GM12878 (cell line): ENCODE measurements around the gene SPIRE2. TPM values are rescaled to one million over a fixed set of nuclear protein-coding genes. Genes with fewer than 3 reads are reported as not detected.

Experiments
- ATF2 ChIP-seq: IDR thresholded peaks from 2 replicates; pipeline ENCODE4 v1.6.1; 2012; ENCODE audit warnings: low read length, inconsistent platforms
- BACH1 ChIP-seq: fragments of 450-650 bp; IDR thresholded peaks from 2 replicates; pipeline ENCODE4 v1.6.1; 2017; ENCODE audit warnings: mild to moderate bottlenecking, borderline replicate concordance
- CHD1 ChIP-seq: IDR thresholded peaks from 2 replicates; pipeline ENCODE4 v1.6.1; 2012; ENCODE audit warnings: low read depth, low read length, improper control_type of control experiment
- CHD2 ChIP-seq: IDR thresholded peaks from 2 replicates; pipeline ENCODE4 v1.6.1; 2011; ENCODE audit warnings: low read depth, low read length, improper control_type of control experiment, borderline replicate concordance
- CHD4 ChIP-seq: fragments of 200-600 bp; sonication (generic); IDR thresholded peaks from 2 replicates; pipeline ENCODE4 v1.6.1; 2016; ENCODE audit warnings: mild to moderate bottlenecking
- CREB1 ChIP-seq: IDR thresholded peaks from 2 replicates; pipeline ENCODE4 v1.6.1; 2012; ENCODE audit warnings: low read depth, mild to moderate bottlenecking, inconsistent platforms
- EP300 ChIP-seq, 2 experiments: fragments of 150-350 bp in 1 of 2; IDR thresholded peaks; 2 replicates each; pipeline ENCODE4 v1.6.1; 2011 to 2012; ENCODE audit warnings: low read depth in 2 of 2, low read length in 2 of 2, borderline replicate concordance in 1 of 2, improper control_type of control experiment in 1 of 2, inconsistent platforms in 1 of 2; ENCODE audit not compliant: control insufficient read depth in 1 of 2
- IKZF1 ChIP-seq: fragments of 450-650 bp; conservative IDR thresholded peaks from 2 replicates; pipeline ENCODE4 v1.6.1; 2017; ENCODE audit warnings: antibody characterized with exemption, mild to moderate bottlenecking
- LARP7 ChIP-seq: fragments of 450-650 bp; IDR thresholded peaks from 2 replicates; pipeline ENCODE4 v1.6.1; 2017; ENCODE audit warnings: mild to moderate bottlenecking
- MYC ChIP-seq: IDR thresholded peaks from 2 replicates; pipeline ENCODE4 v1.6.1; 2011; ENCODE audit warnings: mild to moderate bottlenecking, low read length, moderate library complexity, inconsistent platforms; ENCODE audit not compliant: insufficient read depth, insufficient replicate concordance, insufficient read length, severe bottlenecking
- NRF1 ChIP-seq: conservative IDR thresholded peaks from 2 replicates; pipeline ENCODE4 v1.6.1; 2011; ENCODE audit warnings: mild to moderate bottlenecking, low read depth, low read length, improper control_type of control experiment
- PKNOX1 ChIP-seq: fragments of 450-650 bp; IDR thresholded peaks from 2 replicates; pipeline ENCODE4 v1.6.1; 2016; ENCODE audit warnings: mild to moderate bottlenecking
- POLR2A ChIP-seq: IDR thresholded peaks from 2 replicates; pipeline ENCODE4 v1.6.1; 2011; ENCODE audit warnings: low read depth, mild to moderate bottlenecking, low read length
- POU2F2 ChIP-seq: IDR thresholded peaks from 3 replicates; pipeline ENCODE4 v1.6.1; 2011; ENCODE audit warnings: low read depth, mild to moderate bottlenecking, low read length, borderline replicate concordance
- TCF12 ChIP-seq: IDR thresholded peaks from 2 replicates; pipeline ENCODE4 v1.6.1; 2011; ENCODE audit warnings: low read depth, mild to moderate bottlenecking, low read length
- ZNF207 ChIP-seq: fragments of 450-650 bp; IDR thresholded peaks from 2 replicates; pipeline ENCODE4 v1.6.1; 2014; ENCODE audit warnings: antibody characterized with exemption, mild to moderate bottlenecking, borderline replicate concordance
- polyA plus RNA-seq, 11 experiments: library from polyadenylated mRNA; depleted of rRNA in 4 of 11; unstranded in 6 of 11; stranded (reverse) in 5 of 11; fragments of >200 nt; fragmentation: Nextera tagmentation in 4 of 11; fragmentation: Illumina TruSeq in 1 of 11; extraction: Ambion mirVana in 4 of 11; extraction: Trizol in 1 of 11; gene quantifications; 1 replicate in 1 of 11; 2 replicates in 10 of 11; pipeline versions ENCODE4 v1.2.1 to v1.2.3, GENCODE V29; 2011 to 2016; ENCODE audit warnings: inconsistent platforms in 2 of 11, missing spikeins in 2 of 11, low read depth in 1 of 11
- total RNA-seq, 4 experiments: library from RNA; depleted of rRNA in 3 of 4; stranded (reverse); fragments of >200 nt in 3 of 4; fragmentation: Illumina TruSeq in 1 of 4; extraction: Trizol in 1 of 4; gene quantifications; 2 replicates each; pipeline versions ENCODE4 v1.2.1 to v1.2.3, GENCODE V29; 2013 to 2021

Gene SPIRE2
- total and polyA plus RNA-seq, 10 of the 15 experiments (the other 5 are each of a cell fraction or from before 2014, with no cell fraction given), result 0.03 to 0.64 (median 0.27) TPM; not detected in 1

- no peak for TF ChIP-seq CHD4
- peak; percentile 31; the same call in 1 of the 3 replicates for TF ChIP-seq POU2F2
- TF ChIP-seq CREB1, result peak; percentile 51
- TF ChIP-seq PKNOX1, result peak; percentile 90
- peak; percentile 88 for TF ChIP-seq POLR2A
- TF ChIP-seq CHD1, result no peak; the same call in 1 of the 2 replicates
- no peak for TF ChIP-seq EP300 (IDR thresholded peaks at IDR 0.05; ENCODE audit: borderline replicate concordance in 1 of 2, control insufficient read depth in 1 of 2, low read depth in 2 of 2, low read length in 2 of 2)
- peak; percentile 50 for TF ChIP-seq CHD2
- TF ChIP-seq TCF12, result 0 out of 2 replicates have a peak, but pooled peaks have one; percentile 3
- TF ChIP-seq BACH1, result peak; percentile 59
- TF ChIP-seq ZNF207, result 0 out of 2 replicates have a peak, but pooled peaks have one; percentile 45
- peak; percentile 64 for TF ChIP-seq NRF1
- peak; percentile 47 for TF ChIP-seq MYC
- TF ChIP-seq IKZF1, result peak; percentile 93
- peak; percentile 80 for TF ChIP-seq LARP7
- TF ChIP-seq ATF2, result no peak
These were observed 45.1 kb downstream of the SPIRE2 start, which contains the start of gene TCF25 (continued) for GRCh38 chr16:89873109-89873971.
